ENCODE measurements around the gene SCFD2.

The SCFD2 gene

GRCh38 chr4:53168228-53168627 lies 197.6 kb downstream of the SCFD2 start:
- no peak for DNase-seq (ENCODE audit: low read depth)
- in situ Hi-C loops (cut with HindIII; ENCODE audit: low sequenced_read_pairs) = no loop called here
- no peak overlapping the region for H3K4me3 ChIP-seq (ENCODE audit: low read depth, low read length)
- TF ChIP-seq CTCF (IDR thresholded peaks at IDR 0.05; ENCODE audit: low read depth, low read length, missing control alignments) = no peak

DNA sequence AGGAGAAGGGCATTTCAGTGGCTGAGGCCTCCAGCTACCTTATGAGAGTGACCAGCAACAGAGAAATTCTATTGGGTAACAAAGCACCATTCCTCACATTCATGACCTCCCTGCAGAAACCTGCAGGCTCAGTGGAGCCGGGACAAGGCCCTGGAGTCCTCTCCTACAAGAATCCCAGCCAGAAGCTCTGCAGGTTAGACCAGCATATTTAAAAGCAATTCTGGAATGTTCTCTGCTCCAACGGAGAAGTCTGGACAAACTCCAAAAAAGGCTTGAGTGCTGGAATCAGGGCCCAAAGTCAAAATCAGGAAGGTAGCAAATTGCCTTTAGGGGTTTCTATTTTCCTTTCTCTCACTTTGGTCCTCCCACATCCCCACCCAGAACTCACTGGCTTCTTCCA lies 202.9 kb downstream of the SCFD2 start:
- TF ChIP-seq CTCF (IDR thresholded peaks at IDR 0.05; ENCODE audit: low read depth, low read length, missing control alignments) = no peak
- in situ Hi-C loops (cut with HindIII; ENCODE audit: low sequenced_read_pairs) = no loop called here
- no peak for DNase-seq (ENCODE audit: low read depth)
- H3K4me3 ChIP-seq (ENCODE audit: low read depth, low read length) = no peak overlapping the region

DNA sequence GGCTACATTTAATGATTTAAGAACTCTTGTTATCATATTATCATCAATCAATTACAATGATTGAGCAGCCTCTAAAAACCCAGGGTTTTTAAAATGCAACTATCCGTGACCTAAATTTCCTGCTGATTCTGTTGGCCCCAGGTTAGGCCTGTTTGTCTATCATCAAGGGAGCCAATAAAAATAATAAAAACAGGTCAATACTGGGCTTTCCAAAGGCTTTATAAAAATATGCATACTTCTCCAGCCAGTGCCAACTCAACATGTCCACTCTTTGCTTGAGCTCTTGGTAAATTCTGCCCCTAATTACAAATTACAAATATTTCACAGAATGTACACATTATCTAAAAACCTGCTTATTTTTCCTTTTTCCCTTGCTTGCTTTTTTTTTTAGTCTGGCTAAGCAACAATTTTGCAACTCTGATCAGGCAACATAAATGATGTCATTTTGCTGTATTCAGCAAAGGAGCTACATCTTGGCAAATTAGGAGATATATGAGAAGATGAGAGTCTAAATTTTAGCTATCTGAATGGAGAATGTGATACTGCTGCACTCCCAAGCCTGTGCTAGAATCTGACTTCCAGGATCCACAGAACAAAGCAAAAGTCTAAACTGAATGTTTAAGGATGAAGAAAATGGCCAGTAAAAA lies 204.0 kb downstream of the SCFD2 start:
- no peak for DNase-seq (ENCODE audit: low read depth)
- in situ Hi-C loops (cut with HindIII; ENCODE audit: low sequenced_read_pairs) = no loop called here
- no peak overlapping the region for H3K4me3 ChIP-seq (ENCODE audit: low read depth, low read length)
- no peak for TF ChIP-seq CTCF (IDR thresholded peaks at IDR 0.05; ENCODE audit: low read depth, low read length, missing control alignments)

- in situ Hi-C loops (cut with HindIII; ENCODE audit: low sequenced_read_pairs) = no loop called here
These were observed 204.6 kb downstream of the SCFD2 start for GRCh38 chr4:53161051-53161786.

GRCh38 chr4:53156896-53157295 lies 209.0 kb downstream of the SCFD2 start:
- TF ChIP-seq CTCF (IDR thresholded peaks at IDR 0.05; ENCODE audit: low read depth, low read length, missing control alignments) = no peak
- in situ Hi-C loops (cut with HindIII; ENCODE audit: low sequenced_read_pairs) = no loop called here
- H3K4me3 ChIP-seq (ENCODE audit: low read depth, low read length) = no peak overlapping the region
- DNase-seq (ENCODE audit: low read depth) = no peak

More at GRCh38 chr4:53161051-53161786, 204.6 kb downstream of the SCFD2 start:
- TF ChIP-seq CTCF (IDR thresholded peaks at IDR 0.05; ENCODE audit: low read depth, low read length, missing control alignments) = no peak
- no peak for DNase-seq (ENCODE audit: low read depth)
- no peak overlapping the region for H3K4me3 ChIP-seq (ENCODE audit: low read depth, low read length)

GRCh38 chr4:53152467-53152866 lies 213.4 kb downstream of the SCFD2 start:
- H3K4me3 ChIP-seq (ENCODE audit: low read depth, low read length) = no peak overlapping the region
- no peak for TF ChIP-seq CTCF (IDR thresholded peaks at IDR 0.05; ENCODE audit: low read depth, low read length, missing control alignments)
- no peak for DNase-seq (ENCODE audit: low read depth)
- in situ Hi-C loops (cut with HindIII; ENCODE audit: low sequenced_read_pairs) = no loop called here
